Endothelial cell (in vitro differentiated cells): ENCODE data around the gene SLC4A2. TPM values are rescaled to one million over a fixed set of nuclear protein-coding genes. Genes with fewer than 3 reads are reported as not detected.
A peak's percentile ranks its signal among the peaks of the same experiment; 100 is the strongest.

Experiments used
- DNase-seq: peaks from one replicate; pipeline ENCODE4 v3.0.0; 2021; ENCODE audit warnings: low spot score
- H3K27ac Mint-ChIP-seq: one replicate; pipeline ENCODE4 v1.8.0; 2021; ENCODE audit warnings: mixed read lengths, inconsistent platforms; ENCODE audit not compliant: unreplicated experiment
- H3K27me3 Mint-ChIP-seq: one replicate; pipeline ENCODE4 v1.8.0; 2021; ENCODE audit warnings: mild to moderate bottlenecking, moderate library complexity, mixed read lengths, inconsistent platforms; ENCODE audit not compliant: unreplicated experiment
- H3K36me3 Mint-ChIP-seq: one replicate; pipeline ENCODE4 v1.8.0; 2021; ENCODE audit warnings: mild to moderate bottlenecking, low read depth, mixed read lengths, inconsistent platforms; ENCODE audit not compliant: unreplicated experiment
- H3K4me1 Mint-ChIP-seq: one replicate; pipeline ENCODE4 v1.8.0; 2021; ENCODE audit warnings: mild to moderate bottlenecking, mixed read lengths, inconsistent platforms; ENCODE audit not compliant: unreplicated experiment
- H3K4me3 Mint-ChIP-seq: one replicate; pipeline ENCODE4 v1.8.0; 2021; ENCODE audit warnings: mild to moderate bottlenecking, mixed read lengths, inconsistent platforms; ENCODE audit not compliant: unreplicated experiment
- H3K9me3 Mint-ChIP-seq: one replicate; pipeline ENCODE4 v1.8.0; 2021; ENCODE audit warnings: mixed read lengths, inconsistent platforms; ENCODE audit not compliant: unreplicated experiment
- CTCF ChIP-seq: fragments of 200-600 bp; sonication (generic); IDR thresholded peaks from one replicate; pipeline ENCODE4 v1.5.0; 2021; ENCODE audit warnings: antibody characterized with exemption; ENCODE audit not compliant: unreplicated experiment
- total RNA-seq: library from RNA; stranded (reverse); fragmentation: NEBNext Ultra II Directional; extraction: Animal tissue kit (Norgen Biotek cat#: 25700); gene quantifications from one replicate; pipeline ENCODE4 v1.2.1, GENCODE V29; 2021; ENCODE audit not compliant: unreplicated experiment

The SLC4A2 gene
- total RNA-seq, 1 donor from 2014 or later = 115 TPM

GRCh38 chr7:151113344-151114150 is 54.2 kb downstream of the SLC4A2 start:
- DNase-seq = no peak
- Mint-ChIP-seq H3K4me1 (peaks cover 39% of the 10 kb centered on the region), H3K27ac (peak overlapping the region; percentile 81), H3K4me3 (peak overlapping the region; percentile 76), H3K36me3 (peaks cover 11% of the 10 kb centered on the region), H3K9me3 (no peaks in the 10 kb centered on the region), H3K27me3 (peaks cover 18% of the 10 kb centered on the region)
- TF ChIP-seq CTCF = no peak

- Mint-ChIP-seq H3K9me3 (no peaks in the 10 kb centered on the region), H3K36me3 (peaks cover 20% of the 10 kb centered on the region), H3K27ac (no peak overlapping the region), H3K4me1 (peaks cover 39% of the 10 kb centered on the region), H3K27me3 (peaks cover 20% of the 10 kb centered on the region), H3K4me3 (peak overlapping the region; percentile 76)
- DNase-seq = peak; percentile 49
- TF ChIP-seq CTCF = no peak
These were observed 55.0 kb downstream of the SLC4A2 start for GRCh38 chr7:151114151-151115090.

GRCh38 chr7:151115121-151115835 is 55.9 kb downstream of the SLC4A2 start:
- Mint-ChIP-seq H3K9me3 (no peaks in the 10 kb centered on the region), H3K4me1 (peaks cover 35% of the 10 kb centered on the region), H3K27me3 (peaks cover 18% of the 10 kb centered on the region), H3K27ac (peak overlapping the region; percentile 42), H3K36me3 (peaks cover 22% of the 10 kb centered on the region), H3K4me3 (peak overlapping the region; percentile 77)
- DNase-seq = peak; percentile 42
- no peak for TF ChIP-seq CTCF

GRCh38 chr7:151115836-151116418 is 56.5 kb downstream of the SLC4A2 start:
- H3K4me3 Mint-ChIP-seq = peak overlapping the region; percentile 77
- TF ChIP-seq CTCF = no peak
- H3K27me3 Mint-ChIP-seq = peaks cover 20% of the 10 kb centered on the region
- H3K27ac Mint-ChIP-seq = peak overlapping the region; percentile 42
- no peak for DNase-seq
- no peaks in the 10 kb centered on the region for H3K9me3 Mint-ChIP-seq
- H3K36me3 Mint-ChIP-seq = peaks cover 28% of the 10 kb centered on the region
- peaks cover 30% of the 10 kb centered on the region for H3K4me1 Mint-ChIP-seq
